GM19455 (cell line): ENCODE results near the gene RAB3A.

Source experiments
- ATAC-seq: cut with Tn5 transposase; IDR thresholded peaks from one replicate; pipeline ENCODE4 v1.9.1; 2021; ENCODE audit not compliant: unreplicated experiment

RAB3A gene, protein sequence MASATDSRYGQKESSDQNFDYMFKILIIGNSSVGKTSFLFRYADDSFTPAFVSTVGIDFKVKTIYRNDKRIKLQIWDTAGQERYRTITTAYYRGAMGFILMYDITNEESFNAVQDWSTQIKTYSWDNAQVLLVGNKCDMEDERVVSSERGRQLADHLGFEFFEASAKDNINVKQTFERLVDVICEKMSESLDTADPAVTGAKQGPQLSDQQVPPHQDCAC

DNA sequence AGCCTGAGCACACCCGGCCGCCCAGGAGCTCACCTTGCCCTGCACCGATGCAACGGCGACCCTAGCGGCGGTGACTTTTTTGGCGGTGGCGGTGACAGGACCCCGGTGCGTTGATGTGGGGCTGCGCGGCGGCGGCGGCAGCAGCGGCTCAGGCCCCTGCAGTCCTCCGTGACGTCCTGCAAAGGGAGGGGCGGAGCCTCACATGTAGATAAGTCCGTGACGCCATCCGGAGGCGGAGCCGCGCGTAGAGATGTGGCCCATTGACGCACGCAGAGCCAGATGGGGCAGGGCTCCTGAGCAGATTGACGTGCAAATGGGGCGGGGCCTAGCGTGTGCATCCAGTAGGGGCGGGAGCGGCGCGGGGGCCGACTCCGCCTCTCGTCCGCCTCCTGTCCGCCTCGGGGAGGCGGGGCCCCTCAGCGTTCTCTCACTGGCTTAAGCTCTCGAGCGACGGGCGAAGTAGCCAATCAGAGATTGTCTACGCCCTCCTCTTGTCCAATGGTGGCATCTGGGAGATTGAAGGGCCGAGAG lies at the start of gene RAB3A:
TSS of gene RAB3A (minus strand) at position 180 of the 531 bp plus-strand sequence. CDS start 1,302 bp downstream, outside the sequence.
- ATAC-seq, result peak; percentile 87

GRCh38 chr19:18253130-18253529 lies 49.3 kb upstream of the RAB3A start:
- ATAC-seq, result no peak

DNA sequence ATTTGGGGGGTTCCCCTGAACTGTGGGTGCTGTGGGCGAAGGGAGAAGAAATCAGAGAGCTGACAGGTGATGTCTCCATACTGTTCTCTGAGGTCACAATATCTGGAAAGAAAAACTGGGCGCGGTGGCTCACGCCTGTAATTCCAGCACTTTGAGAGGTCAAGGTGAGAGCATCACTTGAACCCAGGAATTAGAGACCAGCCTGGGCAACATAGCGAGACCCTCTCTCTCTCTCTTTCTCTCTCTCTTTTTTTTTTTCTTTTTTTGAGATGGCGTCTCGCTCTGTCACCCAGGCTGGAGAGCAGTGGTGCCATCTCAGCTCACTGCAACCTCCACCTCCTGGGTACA lies 48.5 kb upstream of the RAB3A start:
- ATAC-seq, result no peak

- ATAC-seq, result no peak
These were observed 47.9 kb upstream of the RAB3A start for GRCh38 chr19:18251587-18252369.

DNA sequence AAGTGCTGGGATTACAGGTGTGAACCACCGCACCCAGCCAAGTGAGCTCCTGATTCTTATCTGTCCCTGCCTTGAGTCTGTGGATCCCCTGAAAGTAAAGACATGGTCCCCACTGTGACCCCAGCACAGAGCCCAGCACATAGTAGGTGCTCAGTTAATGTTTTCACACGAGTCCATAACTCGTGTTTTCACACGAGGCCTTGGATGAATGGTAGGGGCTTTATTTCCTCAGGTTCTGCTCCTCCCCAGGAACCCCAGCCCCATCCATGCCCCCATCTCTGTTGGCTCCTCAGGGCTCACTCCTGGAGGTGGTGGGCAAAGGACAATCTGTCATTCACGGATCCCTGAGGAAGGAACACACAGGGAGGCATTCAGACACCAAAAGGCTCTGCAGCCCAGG lies 46.0 kb upstream of the RAB3A start:
- ATAC-seq, result no peak

GRCh38 chr19:18245297-18245696 lies 41.5 kb upstream of the RAB3A start:
- no peak for ATAC-seq

- no peak for ATAC-seq
These were observed 35.5 kb upstream of the RAB3A start for GRCh38 chr19:18239303-18239702.

DNA sequence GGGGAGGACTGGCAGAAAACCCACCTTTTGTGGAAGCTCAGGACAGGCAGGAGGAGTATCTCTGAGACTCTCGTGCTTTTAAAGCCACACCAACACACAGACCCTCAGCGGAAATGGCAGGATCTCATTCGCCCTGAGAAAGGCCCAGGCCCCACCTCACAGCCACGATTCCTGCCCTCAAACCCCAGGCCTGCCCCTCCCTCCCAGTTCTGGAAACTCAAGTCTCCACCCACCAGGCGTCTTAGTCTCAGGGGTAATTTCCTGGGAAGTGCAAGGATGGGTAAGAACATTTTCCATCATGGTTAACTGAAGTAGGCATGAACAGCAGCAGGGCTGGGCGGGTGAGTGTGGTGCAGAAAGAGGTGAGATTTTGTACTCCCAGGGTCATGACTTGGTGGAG lies 30.4 kb upstream of the RAB3A start:
- no peak for ATAC-seq

DNA sequence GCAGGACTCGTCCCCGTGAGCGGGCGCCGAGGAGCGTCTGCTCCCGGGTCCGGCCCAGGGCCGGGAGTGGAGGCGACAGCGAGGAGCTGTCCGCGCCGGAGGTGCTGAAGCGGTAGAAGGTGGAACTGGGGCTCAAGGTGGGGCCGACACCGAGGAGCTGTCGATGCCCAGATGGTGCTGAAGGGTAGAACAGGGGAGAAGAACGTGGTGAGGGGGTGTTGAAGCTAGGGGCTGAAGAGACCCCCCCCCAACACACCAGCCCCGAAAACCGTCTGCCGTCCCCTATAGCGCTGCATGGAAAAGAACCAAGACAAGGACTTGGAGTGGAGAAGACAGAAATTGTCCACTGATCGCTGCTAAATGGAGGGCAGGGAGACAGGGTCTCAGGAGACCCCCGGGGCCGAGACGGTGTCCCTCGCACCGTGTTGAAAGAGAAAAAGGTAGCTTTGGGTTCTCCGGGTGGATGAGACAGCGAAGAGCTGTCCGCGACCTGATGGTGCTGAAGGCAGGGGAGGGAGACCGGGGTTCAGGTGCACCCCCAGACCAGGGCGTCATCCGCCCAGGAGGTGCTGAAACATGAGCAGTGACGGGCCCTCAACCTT lies 29.5 kb upstream of the RAB3A start:
- ATAC-seq, result no peak

DNA sequence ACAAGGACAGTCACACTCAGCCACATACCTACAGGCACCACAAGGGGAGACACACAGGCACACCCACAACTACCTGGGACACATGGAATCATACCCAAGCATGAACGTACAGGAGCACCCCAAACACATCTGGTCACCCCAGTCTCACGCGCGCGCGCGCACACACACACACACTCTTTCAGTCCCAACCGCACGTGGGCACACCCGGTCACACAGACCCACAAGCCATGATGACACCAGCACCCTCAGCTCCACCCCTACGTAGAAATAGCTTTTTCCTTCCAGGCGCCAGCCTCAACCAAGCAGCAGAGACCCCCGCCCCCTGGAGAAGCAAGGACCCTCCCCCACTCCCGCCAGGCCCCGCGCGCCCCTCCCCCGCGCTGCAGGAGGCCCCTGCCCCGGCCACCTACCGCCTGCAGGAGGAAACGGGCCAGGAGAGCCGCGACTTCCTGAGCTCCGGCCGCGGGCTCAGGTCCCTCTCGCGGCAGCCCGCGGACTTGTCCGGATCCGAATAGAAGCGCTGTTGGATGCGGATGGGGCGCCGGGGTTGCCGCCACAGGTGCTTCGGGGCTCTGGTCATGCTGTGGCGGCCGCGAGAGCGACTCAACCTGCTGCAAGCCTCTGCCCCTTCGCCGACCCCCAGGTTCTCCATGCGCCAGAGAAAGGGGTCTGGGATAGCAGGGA lies 28.8 kb upstream of the RAB3A start:
- ATAC-seq, result no peak

DNA sequence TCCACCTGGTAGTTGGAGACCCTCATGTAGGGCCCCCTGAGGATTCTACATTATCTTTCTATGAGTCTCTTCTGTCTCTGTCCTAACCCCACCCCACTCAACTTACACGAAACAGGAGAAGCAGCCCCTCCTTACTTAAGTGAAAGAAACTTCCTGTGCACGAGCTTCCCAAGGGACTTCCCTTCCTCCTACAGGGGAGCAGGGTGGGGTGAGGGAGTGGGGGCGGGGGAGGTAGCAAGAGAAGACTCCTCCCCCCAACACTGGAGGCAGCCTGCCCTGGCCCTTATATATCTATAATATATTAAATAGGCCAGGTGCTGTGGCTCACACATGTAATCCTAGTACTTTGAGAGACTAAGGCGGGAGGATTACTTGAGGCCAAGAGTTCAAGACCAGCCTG lies 27.9 kb upstream of the RAB3A start:
- ATAC-seq, result no peak

GRCh38 chr19:18230941-18231734 lies 27.3 kb upstream of the RAB3A start:
- no peak for ATAC-seq

GRCh38 chr19:18229915-18230314 lies 26.1 kb upstream of the RAB3A start:
- ATAC-seq, result no peak

- no peak for ATAC-seq
These were observed 25.6 kb upstream of the RAB3A start for GRCh38 chr19:18229474-18229873.

DNA sequence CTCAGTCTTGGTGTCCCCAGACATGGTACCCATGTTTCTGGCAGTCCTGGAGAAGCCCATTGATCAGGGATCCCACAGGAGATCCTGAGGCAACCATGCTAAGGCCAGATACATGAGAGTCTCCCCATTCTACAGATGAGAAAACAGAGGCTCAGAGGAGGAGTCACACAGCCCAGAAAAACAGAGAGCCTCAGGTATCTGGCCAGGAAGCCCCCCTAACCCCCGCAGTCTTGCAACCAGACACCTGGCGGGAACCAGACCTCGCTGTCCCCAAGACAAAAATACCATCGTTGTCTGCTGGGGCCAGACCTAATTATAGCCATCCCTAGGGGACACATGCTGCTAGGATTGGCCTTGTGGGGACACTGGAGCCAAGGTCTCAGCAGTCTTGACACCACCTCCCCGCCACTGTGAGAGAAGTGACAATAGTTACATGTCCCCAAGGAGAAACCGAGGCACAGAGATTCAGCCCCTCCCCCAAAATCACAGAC lies 24.0 kb upstream of the RAB3A start:
- ATAC-seq, result no peak

- no peak for ATAC-seq
These were observed 23.3 kb upstream of the RAB3A start for GRCh38 chr19:18226956-18227780.

- no peak for ATAC-seq
These were observed 22.0 kb upstream of the RAB3A start, which contains the start of gene PDE4C for GRCh38 chr19:18225702-18226468. PDE4C (minus strand) TSS chr19:18226438; CDS start chr19:18226415, 23 bp downstream.

- no peak for ATAC-seq
These were observed 21.5 kb upstream of the RAB3A start for GRCh38 chr19:18225355-18225701.
